GM12892 (cell line): ENCODE data around the gene LTC4S.

ENCODE experiments used
- POLR2A ChIP-seq: IDR thresholded peaks from 2 replicates; pipeline ENCODE4 v1.6.1; 2011; ENCODE audit warnings: low read depth, low read length, control low read depth
- POLR2AphosphoS5 ChIP-seq: IDR thresholded peaks from 2 replicates; pipeline ENCODE4 v1.6.1; 2011; ENCODE audit warnings: low read depth, low read length, control low read depth
- TAF1 ChIP-seq: IDR thresholded peaks from 2 replicates; pipeline ENCODE4 v1.6.1; 2011; ENCODE audit warnings: low read depth, mild to moderate bottlenecking, control low read depth, low read length, borderline replicate concordance

DNA sequence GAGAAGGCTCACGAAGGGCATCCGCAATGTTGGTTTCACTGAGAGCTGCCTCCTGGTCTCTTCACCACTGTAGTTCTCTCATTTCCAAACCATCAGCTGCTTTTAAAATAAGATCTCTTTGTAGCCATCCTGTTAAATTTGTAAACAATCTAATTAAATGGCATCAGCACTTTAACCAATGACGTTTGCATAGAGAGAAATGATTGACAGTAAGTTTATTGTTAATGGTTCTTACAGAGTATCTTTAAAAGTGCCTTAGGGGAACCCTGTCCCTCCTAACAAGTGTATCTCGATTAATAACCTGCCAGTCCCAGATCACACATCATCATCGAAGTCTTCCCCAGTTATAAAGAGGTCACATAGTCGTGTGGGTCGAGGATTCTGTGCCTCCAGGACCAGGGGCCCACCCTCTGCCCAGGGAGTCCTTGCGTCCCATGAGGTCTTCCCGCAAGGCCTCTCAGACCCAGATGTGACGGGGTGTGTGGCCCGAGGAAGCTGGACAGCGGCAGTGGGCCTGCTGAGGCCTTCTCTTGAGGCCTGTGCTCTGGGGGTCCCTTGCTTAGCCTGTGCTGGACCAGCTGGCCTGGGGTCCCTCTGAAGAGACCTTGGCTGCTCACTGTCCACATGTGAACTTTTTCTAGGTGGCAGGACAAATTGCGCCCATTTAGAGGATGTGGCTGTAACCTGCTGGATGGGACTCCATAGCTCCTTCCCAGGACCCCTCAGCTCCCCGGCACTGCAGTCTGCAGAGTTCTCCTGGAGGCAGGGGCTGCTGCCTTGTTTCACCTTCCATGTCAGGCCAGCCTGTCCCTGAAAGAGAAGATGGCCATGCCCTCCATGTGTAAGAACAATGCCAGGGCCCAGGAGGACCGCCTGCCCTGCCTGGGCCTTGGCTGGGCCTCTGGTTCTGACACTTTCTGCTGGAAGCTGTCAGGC, 43.6 kb downstream of the LTC4S start:
- TF ChIP-seq TAF1 (no peak), POLR2A (peak; percentile 52), POLR2AphosphoS5 (peak; percentile 50; the same call in 1 of the 2 replicates)
